GM21619 (cell line): ENCODE results near the gene CAPZA1.
"Not testable (repeated sequence)": the region's sequence is repeated elsewhere in the genome, so short reads cannot be mapped to it uniquely, and the experiment has no call there.

ENCODE experiments used
- ATAC-seq: cut with Tn5 transposase; IDR thresholded peaks from one replicate; pipeline ENCODE4 v1.9.1; 2021; ENCODE audit not compliant: unreplicated experiment

The CAPZA1 gene

DNA sequence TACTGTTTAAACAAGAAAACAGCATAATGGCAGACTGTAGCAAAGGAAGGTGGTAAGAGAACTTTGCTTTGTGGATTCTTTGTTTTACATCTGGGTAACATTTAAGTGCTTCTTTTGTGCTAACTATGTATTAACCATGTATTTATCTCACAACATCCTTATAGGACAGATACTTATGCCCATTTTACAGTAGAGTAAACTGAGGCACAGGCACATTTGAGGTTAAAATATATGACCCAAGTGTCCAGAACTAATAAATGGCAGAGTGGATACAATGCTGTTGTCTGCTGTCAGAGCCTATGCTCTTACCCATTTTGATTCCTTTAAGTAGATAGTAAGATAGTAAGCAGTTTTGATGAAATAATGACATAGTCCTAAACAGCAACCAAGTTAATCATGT is 7.3 kb downstream of the CAPZA1 start:
- ATAC-seq: no peak

- ATAC-seq: no peak
These were observed 8.9 kb downstream of the CAPZA1 start for GRCh38 chr1:112628516-112628915.

DNA sequence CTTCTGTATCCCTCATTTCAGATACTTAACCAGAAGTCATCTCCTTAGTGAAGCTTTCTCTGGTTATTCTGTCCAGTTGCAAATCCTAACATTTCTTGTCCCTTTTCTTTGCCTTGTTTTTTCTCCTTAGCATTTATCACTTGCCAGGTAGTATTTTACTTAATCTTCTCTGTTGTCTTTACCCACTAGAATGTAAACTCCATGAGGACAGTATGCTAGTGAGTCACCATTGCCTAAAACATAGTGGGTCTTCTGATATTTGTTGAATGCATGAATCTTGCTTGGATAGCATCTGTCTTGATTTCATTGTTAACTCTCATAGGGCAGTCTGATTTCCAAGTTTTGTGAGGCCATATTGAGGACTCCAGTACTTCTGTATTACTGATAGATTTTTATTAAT is 9.6 kb downstream of the CAPZA1 start:
- no peak for ATAC-seq

GRCh38 chr1:112633628-112634027 is 14.0 kb downstream of the CAPZA1 start:
- ATAC-seq: no peak

GRCh38 chr1:112634367-112634766 is 14.7 kb downstream of the CAPZA1 start:
- ATAC-seq: no peak

DNA sequence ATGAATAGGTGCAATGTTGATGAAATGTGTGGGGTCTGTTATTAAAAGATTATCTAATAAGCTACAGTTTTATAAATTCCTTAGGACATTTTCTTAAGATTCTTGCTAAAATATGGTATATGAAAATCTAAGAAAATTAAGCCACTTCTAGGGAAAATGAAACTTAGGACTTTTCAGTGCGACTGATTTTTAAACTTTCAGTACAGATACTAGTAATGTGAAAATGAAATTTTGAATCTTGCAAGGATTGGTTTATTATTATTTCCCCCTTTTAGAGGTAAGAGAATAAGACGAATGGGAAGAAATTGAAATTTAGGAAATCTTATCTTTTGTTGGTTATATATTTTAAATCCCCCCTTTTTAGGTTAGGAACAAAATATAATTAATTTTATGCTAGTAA is 16.4 kb downstream of the CAPZA1 start:
- ATAC-seq: no peak

DNA sequence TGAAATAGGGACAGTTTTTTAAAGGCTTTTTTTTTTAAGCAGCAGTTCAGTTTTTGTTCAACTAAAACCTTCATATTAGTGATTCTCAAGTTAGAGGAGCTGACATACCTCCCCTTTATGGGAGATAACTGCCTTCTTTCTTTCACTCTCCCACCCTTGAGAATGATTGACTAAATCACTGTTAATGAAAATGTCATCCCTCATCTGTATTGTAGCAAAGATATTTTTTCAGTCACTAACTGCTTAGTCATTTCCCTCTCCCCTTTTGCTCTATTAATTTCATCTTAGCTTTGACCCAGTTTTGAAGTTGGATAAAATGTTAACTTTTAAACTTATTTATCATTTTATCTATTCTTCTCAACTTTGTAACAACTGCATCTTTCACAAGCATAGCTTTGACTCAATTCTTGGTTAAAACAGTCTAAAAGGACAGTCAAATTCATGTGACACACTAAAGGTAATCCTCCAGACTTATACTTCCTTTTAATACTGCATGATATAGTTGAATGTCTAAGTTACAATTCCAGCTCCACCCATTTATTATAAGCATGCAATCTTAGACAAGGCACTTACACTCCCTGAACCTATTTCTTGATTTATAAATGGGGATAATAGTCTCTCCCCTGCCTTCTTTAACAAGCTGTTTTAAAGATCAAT is 17.1 kb downstream of the CAPZA1 start:
- ATAC-seq: no peak

DNA sequence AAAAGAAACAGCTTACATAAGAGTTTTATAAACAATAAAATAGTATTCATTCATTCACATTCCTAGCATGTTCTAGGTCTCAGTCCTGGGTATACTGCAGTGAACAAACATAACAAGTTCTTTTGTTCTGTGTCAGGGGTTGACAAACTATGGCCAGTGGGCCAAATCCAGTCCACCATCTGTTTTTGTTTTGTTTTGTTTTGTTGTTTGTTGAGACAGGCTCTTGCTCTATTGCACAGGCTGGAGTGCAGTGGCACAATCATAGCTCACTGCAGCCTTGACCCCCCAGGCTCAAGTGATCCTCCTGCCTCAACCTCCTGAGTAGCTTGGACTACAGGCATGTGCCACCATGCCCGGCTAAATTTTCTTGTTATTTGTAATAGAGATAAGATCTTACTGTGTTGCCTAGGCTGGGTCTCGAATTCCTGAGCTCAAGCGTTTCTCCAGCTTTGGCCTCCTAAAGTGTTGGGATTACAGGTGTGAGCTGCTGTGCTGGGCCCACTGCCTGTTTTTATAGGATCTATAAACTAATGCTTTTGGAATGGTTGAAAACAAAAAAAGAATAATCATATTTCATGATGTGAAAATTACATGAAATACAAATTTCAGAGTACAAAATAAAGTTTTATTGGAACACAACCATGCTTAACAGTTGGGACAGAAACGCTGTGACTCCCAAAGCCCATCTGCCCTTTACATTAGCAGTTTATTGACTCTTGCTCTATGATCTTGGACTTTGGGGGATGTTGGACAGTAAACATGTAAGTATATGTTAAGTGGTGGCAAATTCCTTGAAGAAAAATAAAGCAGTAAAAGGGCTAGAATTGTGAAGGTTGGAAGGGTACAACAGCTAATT is 17.9 kb downstream of the CAPZA1 start:
- ATAC-seq: no peak

DNA sequence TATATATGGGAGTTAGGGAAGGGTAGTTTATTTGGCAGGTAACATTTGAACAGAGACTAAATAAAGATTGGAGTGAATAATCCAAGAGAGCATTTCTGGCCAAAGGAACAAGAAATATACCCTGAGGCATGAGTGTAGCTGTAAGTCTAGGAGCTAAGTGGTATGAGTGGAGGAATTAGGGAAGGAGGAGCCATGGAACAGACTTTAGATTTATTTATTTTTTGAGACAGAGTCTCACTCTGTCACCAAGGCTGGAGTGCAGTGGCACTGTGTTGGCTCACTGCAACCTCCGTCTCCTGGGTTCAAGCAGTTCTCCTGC is 18.4 kb downstream of the CAPZA1 start:
- ATAC-seq: no peak

DNA sequence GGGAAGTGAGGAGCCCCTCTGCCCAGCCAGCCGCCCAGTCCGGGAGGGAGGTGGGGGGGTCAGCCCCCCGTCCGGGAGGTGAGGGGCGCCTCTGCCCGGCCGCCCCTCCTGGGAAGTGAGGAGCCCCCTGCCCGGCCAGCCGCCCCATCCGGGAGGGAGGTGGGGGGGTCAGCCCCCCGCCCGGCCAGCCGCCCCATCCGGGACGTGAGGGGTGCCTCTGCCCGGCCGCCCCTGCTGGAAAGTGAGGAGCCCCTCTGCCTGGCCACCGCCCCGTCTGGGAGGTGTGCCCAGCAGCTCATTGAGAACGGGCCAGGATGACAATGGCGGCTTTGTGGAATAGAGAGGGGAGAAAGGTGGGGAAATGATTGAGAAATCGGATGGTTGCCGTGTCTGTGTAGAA is 20.8 kb downstream of the CAPZA1 start:
- not testable (repeated sequence) for ATAC-seq

DNA sequence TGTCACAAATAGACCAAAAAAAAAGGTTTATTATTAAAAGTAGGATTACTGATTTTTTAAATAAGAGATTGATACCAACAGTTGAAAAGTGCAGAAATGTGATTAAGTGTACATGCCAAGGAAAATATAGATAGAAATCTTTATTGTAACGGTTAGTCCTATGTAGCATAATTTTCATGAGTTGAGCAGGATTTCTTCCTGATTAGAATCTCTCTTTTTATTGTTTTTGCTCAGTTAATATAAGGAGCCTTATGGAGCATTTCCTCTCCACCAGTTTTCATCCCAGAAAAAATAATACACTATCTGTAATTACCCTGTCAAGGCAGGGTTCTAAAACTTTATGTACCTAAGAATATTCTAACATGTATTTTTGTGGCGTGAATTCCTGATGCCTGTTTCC is 23.4 kb downstream of the CAPZA1 start:
- ATAC-seq: no peak

DNA sequence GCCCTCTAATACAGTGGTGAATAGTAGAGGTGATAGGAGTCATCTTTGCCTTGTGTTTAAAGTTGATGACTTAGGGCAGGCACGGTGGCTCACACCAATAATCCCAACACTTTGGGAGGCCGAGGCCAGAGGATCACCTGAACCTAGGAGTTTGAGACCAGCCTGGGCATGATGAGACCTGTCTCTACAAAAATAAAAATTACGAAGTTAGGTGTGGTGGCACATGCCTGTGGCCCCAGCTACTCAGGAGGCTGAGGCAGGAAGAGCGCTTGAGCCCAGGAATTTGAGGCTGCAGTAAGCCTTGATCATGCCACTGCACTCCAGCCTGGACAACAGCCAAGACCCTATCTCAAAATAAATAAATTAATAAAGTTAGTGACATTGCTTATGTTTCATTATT is 26.6 kb downstream of the CAPZA1 start:
- ATAC-seq: no peak

DNA sequence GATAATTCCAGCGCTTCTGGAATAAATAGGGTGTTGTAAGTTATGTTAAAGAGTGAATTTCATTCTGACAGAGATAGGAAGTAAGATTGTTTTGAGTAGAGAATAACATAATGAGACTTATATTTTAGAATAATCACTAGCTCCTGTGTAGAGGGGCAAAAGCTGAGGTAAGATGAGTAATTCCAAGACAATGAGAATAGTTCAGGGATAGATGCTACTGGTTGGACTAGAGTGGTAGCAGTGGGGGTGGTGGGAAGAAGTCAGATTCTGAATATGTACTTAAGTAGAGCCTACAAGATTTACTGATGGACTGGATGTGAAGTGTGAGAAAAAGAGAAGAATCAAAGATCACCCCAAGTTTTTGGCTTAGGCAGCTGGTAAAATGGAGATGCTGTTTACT is 31.6 kb downstream of the CAPZA1 start:
- no peak for ATAC-seq

GRCh38 chr1:112665857-112666256 is 46.2 kb downstream of the CAPZA1 start:
- no peak for ATAC-seq

DNA sequence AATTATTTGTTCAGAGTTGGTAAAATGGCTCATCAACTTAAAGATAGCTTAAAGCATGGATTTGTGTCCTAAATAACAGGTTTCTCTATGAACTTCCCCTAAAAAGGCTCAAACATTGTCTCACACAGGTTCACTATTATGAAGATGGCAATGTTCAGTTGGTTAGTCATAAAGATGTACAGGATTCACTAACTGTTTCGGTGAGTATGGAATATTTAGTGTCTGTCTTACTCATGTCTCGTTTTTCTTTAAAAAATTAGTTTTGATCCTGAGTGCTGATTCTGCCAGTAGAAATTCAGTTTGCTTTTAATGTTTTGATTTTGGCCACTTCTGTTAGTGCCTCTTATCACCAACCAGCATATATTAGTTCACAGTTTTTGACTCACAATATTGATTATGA is 47.3 kb downstream of the CAPZA1 start:
- no peak for ATAC-seq

DNA sequence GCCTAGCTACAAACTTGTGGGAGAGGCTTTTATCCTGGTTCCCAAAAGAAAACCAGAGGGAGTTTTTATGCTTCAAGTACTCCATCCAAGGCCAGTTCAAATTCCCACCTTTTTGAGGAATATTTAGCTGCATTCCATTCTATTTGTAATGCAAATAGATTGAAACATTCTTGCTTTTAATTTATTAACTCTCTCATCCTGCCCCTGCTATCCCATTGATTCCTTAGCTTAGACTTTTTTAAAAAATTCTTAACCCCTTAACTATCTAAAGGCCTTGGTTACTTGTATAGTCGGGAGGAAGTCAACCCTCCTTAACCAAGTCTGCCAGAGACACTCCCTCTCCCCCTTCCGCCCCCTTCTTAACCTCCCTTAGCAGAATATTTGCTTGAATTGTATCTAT is 52.4 kb downstream of the CAPZA1 start:
- ATAC-seq: no peak

DNA sequence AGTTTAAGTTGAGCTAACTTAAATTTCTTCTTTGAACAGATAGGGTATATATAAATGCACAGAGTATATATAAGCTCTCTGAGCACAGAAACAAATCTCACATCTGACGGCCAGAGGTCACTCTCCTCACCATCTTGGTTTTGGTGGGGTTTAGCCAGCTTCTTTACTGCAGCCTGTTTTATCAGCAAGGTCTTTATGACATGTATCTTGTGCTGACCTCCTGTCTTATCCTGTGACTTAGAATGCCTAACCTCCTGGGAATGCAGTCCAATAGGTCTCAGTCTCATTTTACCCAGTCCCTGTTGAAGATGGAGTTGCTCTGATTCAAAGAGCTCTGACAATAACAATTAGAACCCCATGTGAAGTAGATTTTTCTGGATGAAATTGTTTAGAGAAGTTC is 53.2 kb downstream of the CAPZA1 start:
- ATAC-seq: no peak

GRCh38 chr1:112673592-112674439 is 54.2 kb downstream of the CAPZA1 start:
- ATAC-seq: no peak

DNA sequence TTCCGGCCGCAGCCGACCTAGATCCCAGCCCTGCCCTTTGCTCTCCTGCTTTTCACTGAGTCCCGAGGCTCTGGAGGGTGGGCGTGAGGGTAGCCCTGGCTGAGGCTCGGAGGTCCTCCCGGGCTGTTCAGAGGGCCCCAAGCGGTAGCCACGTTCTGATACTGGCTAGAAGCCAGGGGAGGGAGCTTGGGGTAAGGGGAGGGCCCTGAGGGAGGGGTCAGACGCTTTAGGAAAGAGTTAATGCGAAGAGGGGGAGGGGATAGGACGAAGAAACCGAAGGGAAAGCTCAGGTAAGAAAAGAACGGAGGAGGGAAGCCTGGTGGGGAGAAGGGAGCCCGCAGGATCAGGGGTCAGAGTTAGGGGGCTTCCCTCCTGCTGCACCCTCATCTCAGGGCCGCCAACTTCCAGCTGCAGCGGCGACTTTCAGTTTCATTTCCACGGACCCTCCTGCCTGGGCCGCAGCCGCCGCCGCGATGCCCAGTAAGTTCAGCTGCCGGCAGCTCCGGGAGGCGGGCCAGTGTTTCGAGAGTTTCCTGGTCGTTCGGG is 54.9 kb downstream of the CAPZA1 start, which contains the start of gene MOV10:
Gene MOV10 (plus strand): TSS at position 220 of the 546 bp plus-strand sequence. CDS start 254 bp downstream, at position 474.
- peak; percentile 59 for ATAC-seq

GRCh38 chr1:112674986-112675727 is 55.5 kb downstream of the CAPZA1 start:
- peak; percentile 41 for ATAC-seq
